Activated gamma-delta T cell (primary cell): ENCODE results near the gene CDR2L.
"Not testable (repeated sequence)": the region's sequence is repeated elsewhere in the genome, so short reads cannot be mapped to it uniquely, and the experiment has no call there.

Experiments used
- DNase-seq: peaks from one replicate; lab custom pipeline; 2025; lab: John Stamatoyannopoulos, UW

CDR2L gene

DNA sequence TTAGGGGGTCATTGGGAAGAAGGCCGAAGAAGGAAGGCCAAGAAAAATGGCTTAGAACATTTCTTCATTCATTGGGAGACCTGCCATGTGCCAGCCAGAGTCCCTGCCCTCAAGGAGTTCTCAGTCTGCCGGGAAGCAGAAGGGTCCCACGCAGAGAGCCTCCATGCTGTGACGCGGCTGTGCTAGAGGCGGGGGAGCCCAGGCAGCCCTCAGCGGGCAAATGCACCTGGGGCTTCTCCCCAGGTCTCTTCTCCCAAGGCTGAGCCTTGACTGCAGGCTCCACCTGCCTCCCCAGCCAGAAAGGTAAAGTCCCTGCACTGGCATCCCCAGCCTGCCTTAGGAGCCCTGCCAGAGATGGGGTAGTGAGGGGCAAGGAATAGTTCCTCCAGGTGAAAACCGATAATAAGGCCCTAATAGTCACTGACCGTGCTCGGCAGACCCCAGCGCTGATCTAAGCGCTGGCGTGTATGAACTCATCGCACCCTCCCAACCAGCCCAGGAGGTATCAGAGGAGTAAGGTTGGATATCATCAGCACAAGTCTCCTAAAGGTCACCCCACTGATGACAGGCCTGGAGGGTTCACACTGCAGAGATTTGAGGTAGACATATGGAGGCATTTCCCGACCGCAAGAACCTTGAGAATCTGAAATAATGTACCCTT, 6.0 kb upstream of the CDR2L start:
- no peak for DNase-seq

DNA sequence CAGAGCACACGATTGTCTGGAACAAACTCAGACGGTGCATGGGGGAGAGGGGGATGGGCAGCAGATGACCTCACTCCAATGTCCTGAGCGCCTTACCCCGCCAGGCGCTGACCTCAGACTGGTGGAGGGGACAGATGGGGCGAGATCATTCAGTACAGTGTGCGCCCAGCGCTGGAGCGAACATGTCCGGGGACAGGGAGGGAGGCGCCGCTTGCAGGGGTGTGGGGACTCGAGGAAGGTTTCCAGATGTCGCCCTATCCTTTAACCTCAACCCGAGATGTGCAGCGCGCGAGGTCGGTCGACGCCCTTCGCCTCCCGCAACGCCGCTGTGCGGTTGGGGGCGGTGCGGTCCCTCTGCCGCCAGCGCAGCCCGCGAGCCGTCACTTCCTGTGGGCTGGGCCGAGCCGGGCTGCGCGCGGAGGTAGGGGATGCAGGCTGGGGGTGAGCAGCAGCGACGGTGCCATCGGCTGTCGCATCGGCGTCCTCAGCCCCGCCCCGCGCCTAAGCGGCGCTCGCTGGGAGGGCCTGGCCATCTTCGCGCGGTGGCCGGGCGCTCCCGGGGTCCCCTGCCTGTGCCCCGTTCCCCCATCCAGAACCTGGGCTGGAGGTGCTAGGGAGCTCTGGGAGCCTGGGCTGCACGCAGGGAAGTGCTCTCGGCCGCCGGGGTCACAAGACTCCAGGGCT, 5.3 kb upstream of the CDR2L start:
- peak; percentile 82 for DNase-seq

DNA sequence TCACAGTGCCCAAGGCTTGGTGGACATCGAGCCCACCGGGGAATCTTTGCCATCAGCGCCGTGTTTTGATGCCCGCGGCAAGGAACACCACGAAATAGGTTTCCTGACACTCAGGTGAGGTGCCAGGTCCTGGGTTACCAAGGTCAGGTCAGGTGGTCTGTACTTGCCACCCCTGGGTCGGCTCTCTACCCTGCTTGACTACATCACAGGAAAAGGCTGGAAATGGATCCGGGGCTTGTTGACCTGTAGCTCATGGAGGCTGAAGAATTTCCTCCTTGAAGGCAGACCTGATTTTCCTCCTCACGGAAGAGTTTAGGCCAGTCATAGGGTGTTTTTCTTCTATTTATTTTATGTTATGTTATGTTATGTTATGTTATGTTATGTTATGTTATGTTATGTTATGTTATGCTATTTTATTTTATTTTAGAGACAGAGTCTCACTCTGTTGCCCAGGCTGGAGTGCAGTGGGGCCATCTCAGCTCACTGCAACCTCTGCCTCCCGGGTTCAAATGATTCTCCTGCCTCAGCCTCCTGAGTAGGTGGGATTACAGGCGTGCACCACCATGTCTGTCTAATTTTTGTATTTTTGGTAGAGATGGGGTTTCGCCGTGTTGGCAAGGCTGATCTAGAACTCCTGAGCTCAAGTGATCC, 4.6 kb upstream of the CDR2L start:
- not testable (repeated sequence) for DNase-seq

DNA sequence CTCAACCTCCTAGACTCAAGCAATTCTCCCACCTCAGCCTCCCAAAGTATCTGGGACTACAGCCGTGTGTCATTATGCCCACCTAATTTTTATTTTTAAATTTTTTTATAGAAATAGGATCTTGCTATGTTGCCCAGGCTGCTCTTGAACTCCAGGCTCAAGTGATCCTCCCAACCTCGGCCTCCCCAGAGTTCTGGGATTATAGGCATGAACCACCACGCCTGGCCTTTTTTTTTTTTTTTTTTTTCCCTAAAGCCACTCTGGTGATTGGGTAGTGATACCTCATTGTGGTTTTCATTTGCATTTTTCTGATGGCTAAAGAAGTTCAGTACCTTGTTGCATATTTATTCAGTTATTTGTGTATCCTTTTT, 1.2 kb upstream of the CDR2L start:
- no peak for DNase-seq

DNA sequence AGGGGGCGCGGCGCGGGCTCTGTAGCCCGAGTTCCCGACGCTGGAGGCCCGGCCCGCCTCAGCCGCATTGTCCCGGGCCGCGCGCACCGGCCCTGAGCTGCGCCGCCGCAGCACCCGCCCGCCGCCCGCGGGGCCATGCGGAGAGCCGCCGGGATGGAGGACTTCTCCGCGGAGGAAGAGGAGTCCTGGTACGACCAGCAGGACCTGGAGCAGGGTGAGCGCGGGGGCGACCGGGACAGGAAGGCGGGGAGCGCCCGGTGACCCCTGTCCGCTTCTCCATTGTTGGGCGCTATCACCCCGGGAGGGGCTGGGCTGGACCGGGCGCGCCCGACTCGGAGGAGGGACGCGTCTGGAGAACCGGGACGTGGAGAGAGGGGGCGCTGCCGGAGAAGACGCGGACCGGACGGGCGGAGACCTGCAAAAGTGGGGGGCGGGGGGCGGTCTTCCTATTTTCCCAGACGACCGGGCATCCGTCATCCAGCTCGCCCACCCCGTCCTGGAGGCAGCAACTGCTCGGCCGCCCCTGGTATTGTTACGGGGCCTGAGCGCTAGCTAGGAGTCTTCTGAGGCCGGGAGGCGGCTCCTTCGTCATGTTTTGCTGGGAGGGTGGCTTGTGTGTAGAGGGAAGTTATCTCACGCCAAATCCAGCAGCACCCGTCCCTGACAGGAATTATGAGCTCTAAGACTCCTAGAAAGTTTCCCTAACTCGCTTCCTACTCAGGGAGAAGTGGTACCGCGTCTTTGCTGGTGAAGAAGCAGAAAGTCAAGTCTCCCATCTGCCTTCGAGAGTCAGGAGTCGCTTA, 678 bp downstream of the CDR2L start:
- no peak for DNase-seq

DNA sequence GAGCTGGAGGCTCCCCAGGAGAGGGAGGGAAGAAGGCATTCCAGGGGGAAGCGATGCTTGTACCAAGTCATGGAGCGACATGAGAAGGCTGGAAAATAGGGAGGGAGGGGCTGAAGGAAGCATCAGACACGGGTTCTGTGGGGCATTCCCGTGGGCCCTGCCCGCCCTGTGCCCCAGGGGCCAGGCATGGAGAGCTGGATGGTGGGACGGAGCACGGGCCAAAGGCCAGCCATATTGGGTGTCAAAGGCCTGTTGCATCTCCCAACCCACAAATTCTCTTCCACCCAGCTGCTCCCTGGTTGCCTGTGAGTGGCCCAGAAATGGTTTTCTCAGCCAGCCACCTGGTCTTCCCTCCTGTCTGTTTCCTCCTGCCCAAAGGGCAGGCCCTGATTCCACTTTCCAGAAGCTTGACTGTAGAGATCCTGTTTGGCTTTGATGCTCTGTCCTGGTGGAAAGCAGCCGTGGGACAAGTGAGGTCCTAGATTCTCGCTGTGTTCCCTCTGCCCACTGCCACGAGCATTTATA, 3.2 kb downstream of the CDR2L start:
- DNase-seq: no peak

DNA sequence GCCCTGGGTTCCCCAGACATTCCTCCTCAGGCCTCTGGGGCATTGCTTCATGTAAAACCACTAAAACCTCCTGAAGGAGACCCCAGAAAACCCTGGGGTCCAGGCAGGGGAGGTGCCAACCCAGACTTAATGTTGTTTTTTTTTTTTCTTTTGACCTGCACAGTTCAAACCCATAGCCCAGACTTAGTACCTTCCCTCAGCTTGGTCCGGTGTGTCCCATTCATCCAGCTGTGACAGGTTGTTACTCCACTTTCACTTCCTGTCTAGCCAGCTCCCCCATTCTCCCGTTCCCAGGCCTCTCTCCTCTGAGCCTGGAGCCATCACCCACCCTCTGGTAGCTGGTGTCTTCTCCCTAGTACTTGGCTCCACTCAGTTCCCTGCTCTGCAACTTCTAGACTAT, 4.8 kb downstream of the CDR2L start:
- no peak for DNase-seq

DNA sequence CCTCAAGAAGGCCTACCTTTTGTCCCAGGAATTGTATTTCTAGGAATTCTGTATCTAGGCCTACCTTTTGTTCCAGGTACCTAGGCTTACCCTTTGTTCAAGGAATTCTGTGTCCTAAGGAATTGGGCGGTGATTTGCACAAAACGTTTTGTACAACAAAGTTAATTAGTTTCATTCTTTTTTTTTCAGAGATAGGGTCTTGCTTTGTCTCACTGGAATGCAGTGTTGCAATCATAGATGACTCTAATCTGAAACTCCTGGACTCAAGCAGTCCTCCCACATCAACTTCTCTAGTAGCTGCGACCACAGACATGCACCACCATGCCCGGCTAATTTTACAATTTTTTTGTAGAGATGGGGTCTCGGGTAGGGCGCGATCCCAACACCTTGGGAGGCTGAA, 7.0 kb downstream of the CDR2L start:
- no peak for DNase-seq

DNA sequence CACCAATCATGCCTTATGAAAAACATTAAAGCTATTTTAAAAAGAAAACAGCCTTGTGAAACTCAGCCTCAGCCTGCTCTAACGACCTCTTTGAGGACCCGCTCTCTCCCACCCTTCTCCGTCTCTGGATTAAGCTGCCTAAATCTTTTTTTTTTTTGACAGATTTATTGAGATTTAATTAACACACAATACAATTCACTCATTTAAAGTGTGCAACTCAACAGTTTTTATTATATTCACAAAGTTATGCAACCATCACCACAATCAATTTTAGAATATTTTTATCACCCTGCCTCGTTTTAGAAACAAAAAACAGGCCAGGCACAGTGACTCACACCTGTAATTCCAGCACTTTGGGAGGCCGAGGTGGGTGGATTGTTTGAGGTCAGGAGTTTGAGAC, 8.4 kb downstream of the CDR2L start:
- no peak for DNase-seq

DNA sequence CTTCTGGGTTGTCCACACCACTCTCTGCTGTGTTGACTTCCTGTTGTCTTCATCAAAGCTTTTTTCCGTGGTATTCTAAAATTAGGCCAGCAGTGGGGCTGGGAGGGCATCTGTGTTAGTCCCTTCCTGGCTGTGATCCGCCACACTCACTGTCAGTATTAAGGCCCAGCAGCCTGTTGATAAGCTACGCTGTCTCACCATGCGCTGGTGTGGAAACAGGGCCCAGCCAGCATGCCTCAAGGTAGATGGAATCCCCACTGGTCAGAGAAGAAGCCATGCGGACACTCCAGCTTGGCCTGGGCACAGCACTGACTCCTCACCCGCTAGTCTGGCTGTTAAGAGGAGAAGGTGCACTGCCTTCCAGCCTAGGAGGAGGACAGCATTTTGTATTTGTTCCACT, 11.4 kb downstream of the CDR2L start:
- DNase-seq: no peak

DNA sequence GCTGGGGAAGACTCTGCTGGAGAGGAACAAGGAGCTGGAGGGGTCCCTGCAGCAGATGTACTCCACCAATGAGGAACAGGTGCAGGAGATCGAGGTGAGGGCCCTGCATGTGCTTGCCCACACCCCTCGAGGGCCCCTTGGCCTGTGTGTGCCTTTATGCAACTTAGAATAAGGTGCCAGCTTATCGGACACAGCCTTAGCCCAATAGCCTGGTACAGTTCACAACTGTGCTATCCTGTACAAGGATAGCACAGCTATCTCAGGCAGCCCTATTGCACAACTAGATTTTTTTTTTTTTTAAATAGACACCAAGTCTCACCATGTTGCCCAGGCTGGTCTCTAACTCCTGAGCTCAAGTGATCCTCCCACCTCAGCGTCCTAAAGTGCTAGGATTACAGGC, 12.1 kb downstream of the CDR2L start:
- no peak for DNase-seq

DNA sequence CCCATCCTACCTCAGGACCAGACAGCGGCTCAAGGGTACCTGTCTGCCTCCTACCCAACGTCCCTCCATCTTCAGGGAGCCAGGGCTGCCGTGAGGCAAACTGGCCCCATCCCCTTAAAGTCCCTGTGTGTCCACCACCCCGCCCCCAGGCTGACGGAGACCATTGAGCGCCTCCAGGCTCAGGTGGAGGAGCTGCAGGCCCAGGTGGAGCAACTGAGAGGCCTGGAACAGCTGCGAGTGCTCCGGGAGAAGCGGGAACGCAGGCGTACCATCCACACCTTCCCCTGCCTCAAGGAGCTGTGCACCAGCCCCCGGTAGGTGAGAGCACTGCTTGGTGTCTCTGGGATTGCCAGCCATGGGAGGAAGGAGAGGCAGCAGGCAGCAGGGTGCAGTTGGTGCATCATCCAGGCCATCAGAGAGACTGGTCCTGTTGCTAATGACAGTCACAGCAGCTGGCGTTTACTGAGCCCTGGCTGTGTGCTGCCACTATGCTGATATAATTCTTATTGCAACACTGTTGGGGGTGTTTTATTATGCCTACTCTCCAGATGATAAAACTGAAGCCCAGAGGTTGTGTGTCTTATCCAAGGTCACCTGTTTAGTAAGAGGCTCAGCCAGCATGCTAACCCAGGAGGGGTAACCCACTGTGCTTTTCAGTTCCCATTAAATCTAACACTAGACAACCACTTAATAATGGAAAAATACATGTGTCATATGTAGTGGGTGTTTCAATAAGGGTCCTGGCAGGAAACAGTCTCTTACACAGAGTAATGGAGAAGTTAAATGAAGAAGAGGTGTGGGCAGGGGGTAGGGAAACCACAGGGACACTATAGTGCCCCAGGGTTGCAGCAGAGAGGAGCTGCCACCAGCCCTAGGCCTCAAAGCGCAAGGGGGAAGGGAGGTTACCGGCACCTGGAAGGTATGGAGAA, 14.7 kb downstream of the CDR2L start:
- no peak for DNase-seq

DNA sequence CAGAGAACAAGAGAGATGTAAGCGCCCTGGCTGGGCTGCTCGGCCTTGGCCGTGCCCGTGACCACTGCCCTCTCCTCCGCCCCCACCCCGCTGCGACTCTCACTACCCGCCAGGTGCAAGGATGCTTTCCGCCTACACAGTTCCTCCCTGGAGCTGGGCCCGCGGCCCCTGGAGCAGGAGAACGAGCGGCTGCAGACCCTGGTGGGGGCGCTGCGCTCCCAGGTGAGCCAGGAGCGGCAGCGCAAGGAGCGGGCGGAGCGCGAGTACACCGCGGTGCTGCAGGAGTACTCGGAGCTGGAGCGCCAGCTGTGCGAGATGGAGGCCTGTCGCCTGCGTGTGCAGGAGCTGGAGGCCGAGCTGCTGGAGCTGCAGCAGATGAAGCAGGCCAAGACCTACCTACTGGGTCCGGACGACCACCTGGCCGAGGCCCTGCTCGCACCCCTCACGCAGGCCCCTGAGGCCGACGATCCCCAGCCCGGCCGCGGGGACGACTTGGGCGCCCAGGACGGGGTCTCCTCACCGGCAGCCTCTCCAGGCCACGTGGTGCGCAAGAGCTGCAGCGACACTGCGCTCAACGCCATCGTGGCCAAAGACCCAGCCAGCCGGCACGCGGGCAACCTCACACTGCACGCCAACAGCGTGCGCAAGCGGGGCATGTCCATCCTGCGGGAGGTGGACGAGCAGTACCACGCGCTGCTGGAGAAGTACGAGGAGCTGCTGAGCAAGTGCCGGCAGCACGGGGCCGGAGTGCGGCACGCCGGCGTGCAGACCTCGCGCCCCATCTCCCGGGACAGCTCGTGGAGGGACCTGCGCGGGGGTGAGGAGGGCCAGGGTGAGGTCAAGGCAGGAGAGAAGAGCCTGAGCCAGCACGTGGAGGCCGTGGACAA, 15.9 kb downstream of the CDR2L start:
- DNase-seq: no peak

DNA sequence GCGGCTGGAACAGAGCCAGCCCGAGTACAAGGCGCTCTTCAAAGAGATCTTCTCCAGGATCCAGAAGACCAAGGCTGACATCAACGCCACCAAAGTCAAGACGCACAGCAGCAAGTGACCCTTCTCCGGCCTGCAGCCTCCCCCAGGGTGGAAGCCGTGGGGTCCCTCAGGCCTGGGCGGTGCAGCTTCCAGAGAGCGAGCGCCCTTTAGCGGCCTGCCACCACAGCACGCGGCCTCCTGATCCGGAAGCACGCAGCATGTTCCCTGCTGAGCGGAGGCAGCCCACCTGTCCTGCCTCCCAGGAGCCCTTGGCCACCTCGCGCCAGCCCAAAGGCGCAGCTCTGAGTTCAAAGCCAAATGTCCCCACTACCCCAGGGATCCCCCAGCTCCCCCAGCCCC, 16.5 kb downstream of the CDR2L start:
- DNase-seq: no peak

DNA sequence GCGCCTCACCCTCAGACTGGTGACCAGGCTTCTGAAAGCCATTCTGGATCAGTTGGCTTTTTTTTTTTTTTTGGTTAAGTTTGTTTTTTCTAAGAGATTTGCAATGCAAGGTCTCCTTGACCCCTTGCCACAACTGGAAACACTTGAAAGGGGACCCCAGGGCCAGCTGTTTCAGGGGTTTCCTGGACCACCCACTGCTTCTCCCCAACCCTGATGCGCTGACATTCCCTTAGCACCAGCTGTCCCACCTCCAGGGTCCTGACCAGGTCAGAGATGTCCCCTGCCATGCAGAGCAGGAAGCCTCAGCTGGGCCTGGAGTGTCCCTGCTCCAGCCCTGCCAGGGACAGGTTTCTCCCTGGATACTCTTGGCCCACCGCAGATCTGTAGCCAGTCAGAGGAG, 16.9 kb downstream of the CDR2L start:
- DNase-seq: no peak

DNA sequence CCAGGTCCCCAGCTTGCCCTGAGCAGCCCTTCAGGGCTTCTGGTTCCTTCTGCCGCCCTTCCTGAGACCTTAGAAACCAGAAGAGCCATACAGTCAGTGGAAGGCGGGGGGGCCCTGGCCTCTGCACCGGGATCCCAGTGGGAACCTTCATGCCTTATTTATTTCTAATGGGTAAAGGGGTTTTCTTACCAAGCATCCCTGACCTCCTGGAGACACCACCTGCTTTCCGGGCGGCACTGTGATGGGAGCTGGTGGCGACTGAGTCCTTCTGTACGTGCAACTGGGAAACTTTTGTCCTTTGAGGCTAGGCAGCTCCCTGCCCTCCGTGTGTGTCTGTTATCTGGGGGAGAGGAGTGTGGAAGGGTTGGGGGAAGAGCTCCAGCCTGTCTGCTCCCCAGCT, 17.9 kb downstream of the CDR2L start:
- DNase-seq: no peak

DNA sequence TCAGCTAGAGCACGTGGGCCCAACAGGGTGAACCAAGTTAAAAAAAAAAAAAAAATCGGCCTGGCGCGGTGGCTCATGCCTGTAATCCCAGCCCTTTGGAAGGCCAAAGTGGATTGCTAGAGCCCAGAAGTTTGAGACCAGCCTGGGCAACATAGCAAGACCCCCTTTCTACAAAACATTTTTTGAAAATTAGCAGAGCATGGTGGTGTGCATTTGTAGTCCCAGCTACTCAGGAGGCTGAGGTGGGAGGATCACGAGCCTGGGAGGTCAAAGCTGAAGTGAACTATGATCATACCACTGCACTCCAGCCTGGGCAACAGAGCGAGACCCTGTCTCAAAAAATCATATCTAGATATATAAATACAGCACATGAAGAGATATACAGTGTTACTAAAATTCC, 18.7 kb downstream of the CDR2L start:
- not testable (repeated sequence) for DNase-seq

DNA sequence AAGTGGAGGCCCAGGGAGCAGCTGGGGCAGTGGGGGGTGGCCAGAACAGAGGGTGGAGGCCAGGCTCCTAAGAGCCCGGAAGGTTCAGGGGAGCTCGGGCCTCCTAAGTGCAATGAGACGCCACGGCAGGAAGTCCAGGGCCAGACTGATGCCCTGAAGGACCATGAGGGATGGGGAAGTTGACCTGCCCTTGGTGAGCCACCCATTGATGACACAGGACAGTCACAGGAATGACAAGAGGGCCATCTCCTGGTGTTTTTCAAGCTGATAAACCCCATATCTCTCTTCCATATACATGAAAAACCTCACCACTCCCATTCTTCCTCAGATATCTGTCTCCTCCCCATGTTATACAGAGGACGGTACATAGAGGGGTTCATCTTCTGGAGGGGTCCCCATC, 19.2 kb downstream of the CDR2L start:
- DNase-seq: no peak

DNA sequence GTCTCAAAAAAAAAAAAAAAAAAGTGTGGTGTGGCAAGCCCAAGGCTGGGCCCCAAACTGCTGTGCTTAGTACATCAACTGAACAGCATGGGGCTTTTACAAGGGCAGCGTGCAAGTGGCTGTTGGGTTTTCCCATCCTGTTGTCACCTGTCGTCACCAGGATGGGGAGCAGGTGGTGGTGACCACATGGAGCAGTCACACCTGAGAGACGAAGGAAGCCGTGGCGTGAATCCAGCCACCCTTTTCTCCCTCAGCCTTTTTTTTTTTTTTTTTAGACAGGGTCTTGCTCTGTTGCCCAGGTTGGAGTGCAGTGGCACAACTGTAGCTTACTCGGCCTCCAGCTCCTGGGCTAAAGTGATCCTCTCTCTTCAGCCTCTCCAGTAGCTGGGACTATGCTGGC, 20.9 kb downstream of the CDR2L start:
- no peak for DNase-seq

DNA sequence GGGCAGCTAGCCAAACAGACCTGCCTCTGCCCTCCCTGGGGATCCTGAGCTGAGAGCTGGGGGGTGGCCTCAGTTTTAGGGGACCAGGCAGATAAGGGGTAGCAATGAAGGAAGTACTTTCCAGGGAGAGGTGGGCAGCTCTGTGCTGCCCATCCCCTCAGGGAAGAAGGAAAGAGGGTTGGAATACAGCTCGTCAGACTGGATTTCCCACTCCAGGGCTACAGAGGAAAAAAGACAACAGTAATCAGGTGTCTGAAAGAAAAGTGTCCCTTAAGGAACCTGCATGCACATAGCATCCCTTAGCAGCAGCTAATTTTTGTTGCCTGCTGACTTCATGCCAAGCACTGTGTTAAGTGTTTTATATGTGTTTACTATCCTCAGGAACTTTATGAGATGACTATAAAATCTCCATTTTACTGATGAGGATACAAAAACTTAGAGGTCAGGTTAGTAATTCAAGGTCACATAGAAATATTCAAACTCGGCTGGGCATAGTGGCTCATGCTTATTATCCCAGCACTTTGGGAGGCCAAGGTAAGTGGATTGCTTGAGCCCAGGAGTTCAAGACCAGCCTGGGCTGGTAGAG, 21.8 kb downstream of the CDR2L start:
- no peak for DNase-seq
